ENCODE results near the gene ZBED1.
"Not testable (repeated sequence)": the region's sequence is repeated elsewhere in the genome, so short reads cannot be mapped to it uniquely, and the experiment has no call there.

GRCh38 chrX:2456091-2456490, 44.7 kb downstream of the ZBED1 start:
- not testable (repeated sequence) for TF ChIP-seq FOXK2 (IDR thresholded peaks at IDR 0.05); FOXA1 (IDR thresholded peaks at IDR 0.05); LEF1 (IDR thresholded peaks at IDR 0.05; ENCODE audit: borderline replicate concordance); ARNT (IDR thresholded peaks at IDR 0.05); HDGF (IDR thresholded peaks at IDR 0.05; ENCODE audit: borderline replicate concordance); TARDBP (IDR thresholded peaks at IDR 0.05); PKNOX1 (IDR thresholded peaks at IDR 0.05); L3MBTL2 (conservative IDR thresholded peaks at IDR 0.05); BHLHE40 (IDR thresholded peaks at IDR 0.05; ENCODE audit: borderline replicate concordance)
